Peyer's patch (tissue), 4 donors: ENCODE data around the gene RHBDF2.

Experiments used
- CTCF ChIP-seq, 6 experiments: fragments of 450-650 bp in 4 of 6; fragments of 200-600 bp in 2 of 6; sonication (generic) in 1 of 6; IDR thresholded peaks; one replicate each; pipeline ENCODE4 v1.5.1; 2017 to 2019; ENCODE audit warnings: antibody characterized with exemption in 6 of 6, mild to moderate bottlenecking in 3 of 6, moderate library complexity in 1 of 6
- POLR2A ChIP-seq, 2 donors: fragments of 450-650 bp; IDR thresholded peaks; one replicate each; pipeline ENCODE4 v1.5.1; 2017; ENCODE audit warnings: antibody characterized with exemption in 2 of 2, mild to moderate bottlenecking in 2 of 2, moderate library complexity in 2 of 2

- TF ChIP-seq POLR2A (IDR thresholded peaks at IDR 0.05) (no peak), CTCF (IDR thresholded peaks at IDR 0.05) (no peak)
Measured at GRCh38 chr17:76537578-76538280, 36.5 kb upstream of the RHBDF2 start, which contains the start of gene CYGB.
